Activated naive CD4-positive, alpha-beta T cell treated with anti-CD3 and anti-CD28 coated beads, Interleukin-2, amount 50 U/mL, for 72 hours (primary cell): ENCODE data around the gene RAD51. TPM values are rescaled to one million over a fixed set of nuclear protein-coding genes. Genes with fewer than 3 reads are reported as not detected.
"Not testable (repeated sequence)": the region's sequence is repeated elsewhere in the genome, so short reads cannot be mapped to it uniquely, and the experiment has no call there.

Source experiments
- ATAC-seq, 2 donors: fragments of 150-1000 bp; cut with Tn5 transposase; 2 replicates each; pipeline ENCODE4 v1.10.0; 2021; ENCODE audit warnings: mild to moderate bottlenecking in 2 of 2, moderate library complexity in 2 of 2
- DNase-seq, 2 donors: peaks; one replicate each; pipeline ENCODE4 v3.0.0; 2021 to 2022; ENCODE audit warnings: low spot score in 2 of 2
- H3K27ac Mint-ChIP-seq, 2 donors: one replicate each; pipeline ENCODE4 v1.8.0; 2022; ENCODE audit warnings: mild to moderate bottlenecking in 2 of 2, mixed read lengths in 2 of 2
- H3K36me3 Mint-ChIP-seq, 2 donors: one replicate each; pipeline ENCODE4 v1.8.0; 2022; ENCODE audit warnings: mixed read lengths in 2 of 2
- H3K9me3 Mint-ChIP-seq, 2 donors: one replicate each; pipeline ENCODE4 v1.8.0; 2022; ENCODE audit warnings: mixed read lengths in 2 of 2
- total RNA-seq, 2 donors: library from RNA; stranded (reverse); gene quantifications; one replicate each; pipeline ENCODE4 v1.2.3, GENCODE V29; 2022

The RAD51 gene
- 10 to 100 TPM; 39.5 to 79.9 TPM for total RNA-seq

- Mint-ChIP-seq H3K36me3 (peaks cover 31 to 50% of the 10 kb centered on the region in 2 donors), H3K27ac (peak within 1 kb of the TSS; percentile 93 to 100), H3K9me3 (no peaks in the 10 kb centered on the region)
- ATAC-seq (peak; percentile 97), DNase-seq (peak; percentile 90 to 92)
These were observed at the start of gene RAD51 for GRCh38 chr15:40694688-40695468. TSS of gene RAD51 (plus strand) at chr15:40695174. CDS start at chr15:40698759, 3,585 bp downstream.

- Mint-ChIP-seq H3K27ac (no peak overlapping the region), H3K36me3 (no peaks in the 10 kb centered on the region), H3K9me3 (no peaks in the 10 kb centered on the region)
- ATAC-seq (no peak), DNase-seq (no peak)
These were observed 47.5 kb upstream of the RAD51 start for GRCh38 chr15:40647523-40647922.

GRCh38 chr15:40650479-40650878 is 44.5 kb upstream of the RAD51 start:
- ATAC-seq, result no peak
- no peak overlapping the region for H3K27ac Mint-ChIP-seq
- no peaks in the 10 kb centered on the region for H3K36me3 Mint-ChIP-seq
- H3K9me3 Mint-ChIP-seq, result no peaks in the 10 kb centered on the region
- DNase-seq, result no peak

- ATAC-seq (peak in 1 of 2 donors; percentile 28), DNase-seq (no peak)
- H3K9me3 Mint-ChIP-seq, result no peaks in the 10 kb centered on the region
- H3K27ac Mint-ChIP-seq, result no peak overlapping the region
- H3K36me3 Mint-ChIP-seq, result peaks cover 0 to 16% of the 10 kb centered on the region in 2 donors
These were observed 34.3 kb upstream of the RAD51 start for GRCh38 chr15:40660686-40661085.

- peaks cover 0 to 6% of the 10 kb centered on the region in 2 donors for H3K36me3 Mint-ChIP-seq
- no peaks in the 10 kb centered on the region for H3K9me3 Mint-ChIP-seq
- DNase-seq, result no peak
- ATAC-seq, result no peak
- H3K27ac Mint-ChIP-seq, result no peak overlapping the region
These were observed 30.1 kb upstream of the RAD51 start for GRCh38 chr15:40664909-40665308.

- H3K36me3 Mint-ChIP-seq, H3K9me3 Mint-ChIP-seq, ATAC-seq, H3K27ac Mint-ChIP-seq, DNase-seq: not testable (repeated sequence)
These were observed 18.7 kb upstream of the RAD51 start for GRCh38 chr15:40676290-40676689.

- not testable (repeated sequence) for H3K9me3 Mint-ChIP-seq, DNase-seq, H3K27ac Mint-ChIP-seq, H3K36me3 Mint-ChIP-seq, ATAC-seq
These were observed 18.1 kb upstream of the RAD51 start for GRCh38 chr15:40676906-40677305.

GRCh38 chr15:40680151-40680550 is 14.8 kb upstream of the RAD51 start:
- Mint-ChIP-seq H3K9me3 (no peaks in the 10 kb centered on the region), H3K36me3 (no peaks in the 10 kb centered on the region), H3K27ac (no peak overlapping the region)
- no peak for DNase-seq
- no peak for ATAC-seq

GRCh38 chr15:40680959-40681358 is 14.0 kb upstream of the RAD51 start:
- not testable (repeated sequence) for ATAC-seq, H3K27ac Mint-ChIP-seq, DNase-seq, H3K36me3 Mint-ChIP-seq, H3K9me3 Mint-ChIP-seq

GRCh38 chr15:40684381-40684780 is 10.6 kb upstream of the RAD51 start:
- DNase-seq, result no peak
- ATAC-seq, result no peak
- Mint-ChIP-seq H3K9me3 (no peaks in the 10 kb centered on the region), H3K36me3 (no peaks in the 10 kb centered on the region), H3K27ac (no peak overlapping the region)

GRCh38 chr15:40685376-40685775 is 9.6 kb upstream of the RAD51 start:
- no peaks in the 10 kb centered on the region for H3K9me3 Mint-ChIP-seq
- DNase-seq, result no peak
- H3K27ac Mint-ChIP-seq, result peak overlapping the region; percentile 57
- no peak for ATAC-seq
- no peaks in the 10 kb centered on the region for H3K36me3 Mint-ChIP-seq

- peaks cover 3 to 4% of the 10 kb centered on the region in 2 donors for H3K36me3 Mint-ChIP-seq
- ATAC-seq, result no peak
- no peaks in the 10 kb centered on the region for H3K9me3 Mint-ChIP-seq
- peak overlapping the region in 1 of 2 donors; percentile 2 for H3K27ac Mint-ChIP-seq
- no peak for DNase-seq
These were observed 5.8 kb upstream of the RAD51 start for GRCh38 chr15:40688932-40689799.

GRCh38 chr15:40691737-40692136 is 3.2 kb upstream of the RAD51 start:
- no peak for ATAC-seq
- peaks cover 24% of the 10 kb centered on the region in 2 donors for H3K36me3 Mint-ChIP-seq
- H3K27ac Mint-ChIP-seq, result no peak overlapping the region
- no peak for DNase-seq
- H3K9me3 Mint-ChIP-seq, result no peaks in the 10 kb centered on the region

- Mint-ChIP-seq H3K27ac (peak overlapping the region; percentile 93 to 100), H3K36me3 (peaks cover 31 to 42% of the 10 kb centered on the region in 2 donors), H3K9me3 (no peaks in the 10 kb centered on the region)
- ATAC-seq (no peak), DNase-seq (no peak)
These were observed 878 bp upstream of the RAD51 start for GRCh38 chr15:40693904-40694687.

GRCh38 chr15:40695469-40695890 is 506 bp downstream of the RAD51 start:
- Mint-ChIP-seq H3K36me3 (peaks cover 31 to 56% of the 10 kb centered on the region in 2 donors), H3K9me3 (no peaks in the 10 kb centered on the region), H3K27ac (peak overlapping the region; percentile 93 to 100)
- peak; percentile 26 to 47 for ATAC-seq
- DNase-seq, result no peak

- Mint-ChIP-seq H3K27ac (peak overlapping the region in 1 of 2 donors; percentile 93), H3K36me3 (peaks cover 36 to 63% of the 10 kb centered on the region in 2 donors), H3K9me3 (no peaks in the 10 kb centered on the region)
- ATAC-seq, result no peak
- no peak for DNase-seq
These were observed 1.3 kb downstream of the RAD51 start for GRCh38 chr15:40696228-40696627.
